ENCODE measurements around the gene SEC23A.
"Not testable (repeated sequence)": the region's sequence is repeated elsewhere in the genome, so short reads cannot be mapped to it uniquely, and the experiment has no call there.

SEC23A gene

GRCh38 chr14:39094515-39094914 is 8.5 kb downstream of the SEC23A start:
- no peak for DNase-seq

GRCh38 chr14:39091716-39092115 is 11.3 kb downstream of the SEC23A start:
- DNase-seq: no peak

DNA sequence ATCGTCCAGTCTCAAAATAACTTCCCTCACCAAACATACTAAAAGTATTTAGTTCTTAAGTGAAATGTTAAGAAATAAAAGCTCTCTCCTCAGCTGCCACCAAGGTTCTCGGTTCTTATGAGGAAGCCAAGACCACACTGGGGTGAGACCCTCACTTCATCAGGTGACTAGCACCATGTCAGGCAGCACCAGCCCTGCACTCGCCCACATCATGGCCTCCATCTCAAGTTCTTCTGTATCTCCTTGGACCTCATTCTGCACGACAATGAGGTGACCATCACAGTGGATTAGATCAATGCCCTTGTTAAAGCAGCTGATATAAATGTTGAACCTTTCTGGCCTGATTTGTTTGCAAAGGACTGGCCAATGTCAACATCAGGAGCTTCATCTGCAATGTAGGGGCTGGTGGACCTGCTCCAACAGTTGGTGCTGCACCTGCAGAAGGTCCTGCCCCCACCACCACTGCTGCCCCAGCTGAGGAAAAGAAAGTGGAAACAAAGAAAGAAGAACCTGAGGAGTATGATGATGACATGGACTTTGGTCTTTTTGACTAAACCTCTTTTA is 12.4 kb downstream of the SEC23A start:
- DNase-seq: no peak

- no peak for DNase-seq
Observed at GRCh38 chr14:39087493-39087892, 15.5 kb downstream of the SEC23A start.

GRCh38 chr14:39085933-39086332 is 17.1 kb downstream of the SEC23A start:
- DNase-seq: no peak

GRCh38 chr14:39083127-39083526 is 19.9 kb downstream of the SEC23A start:
- DNase-seq: no peak

- DNase-seq: no peak
Observed at GRCh38 chr14:39080886-39081285, 22.1 kb downstream of the SEC23A start.

DNA sequence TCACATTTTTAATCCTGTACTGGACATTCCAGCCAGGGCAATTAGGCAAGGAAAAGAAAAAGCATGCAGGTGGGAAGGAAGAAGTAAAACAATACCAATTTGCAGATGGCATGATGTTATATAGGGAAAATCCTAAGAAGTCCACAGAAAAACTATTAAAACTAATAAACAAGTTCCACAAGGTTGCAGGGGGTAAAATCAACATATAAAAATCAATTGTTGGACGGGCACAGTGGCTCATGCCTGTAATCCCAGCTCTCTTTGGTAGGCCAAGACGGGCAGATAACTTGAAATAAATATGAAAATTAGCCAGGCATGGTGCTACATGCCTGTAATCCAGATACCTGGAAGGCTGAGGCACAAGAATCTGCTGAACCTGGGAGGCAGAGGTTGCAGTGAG is 31.9 kb downstream of the SEC23A start:
- DNase-seq: no peak

GRCh38 chr14:39069923-39070322 is 33.1 kb downstream of the SEC23A start:
- DNase-seq: no peak

GRCh38 chr14:39069169-39069805 is 33.7 kb downstream of the SEC23A start:
- DNase-seq: not testable (repeated sequence)

DNA sequence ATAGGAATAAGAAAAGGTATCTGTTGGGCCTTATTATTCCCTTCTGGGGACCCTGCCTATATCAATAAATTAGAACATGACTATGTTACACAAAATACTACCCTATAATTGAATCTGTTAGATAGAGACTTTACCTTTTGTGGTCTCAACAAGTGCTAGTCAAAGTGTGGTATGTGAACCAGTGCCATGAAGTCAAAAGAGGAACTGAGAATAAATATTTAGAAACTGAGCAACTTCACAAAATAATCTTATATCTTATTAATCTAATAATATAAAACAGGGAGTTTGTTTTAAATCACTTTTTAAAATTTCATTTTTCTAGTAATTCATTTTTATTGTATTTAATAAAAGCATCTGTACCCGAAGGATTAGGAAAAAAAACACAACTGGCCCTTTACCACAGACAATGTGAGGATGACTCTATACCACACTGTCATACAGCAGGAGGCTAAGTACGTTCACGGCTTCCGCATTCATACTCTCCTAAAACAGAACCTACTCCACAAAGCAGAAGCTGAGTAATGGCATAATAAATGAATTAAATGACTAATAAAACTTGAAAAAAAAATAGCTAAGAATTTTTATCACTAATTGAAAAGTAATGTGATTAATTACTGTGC is 42.1 kb downstream of the SEC23A start:
- no peak for DNase-seq

- no peak for DNase-seq
Observed at GRCh38 chr14:39055786-39056474, 47.1 kb downstream of the SEC23A start.

GRCh38 chr14:39052869-39053454 is 50.1 kb downstream of the SEC23A start:
- peak in 1 of 56 donors; percentile 3 for DNase-seq

GRCh38 chr14:39050389-39050788 is 52.6 kb downstream of the SEC23A start:
- no peak for DNase-seq

- not testable (repeated sequence) for DNase-seq
Observed at GRCh38 chr14:39045889-39046288, 57.1 kb downstream of the SEC23A start.

GRCh38 chr14:39043352-39043943 is 59.6 kb downstream of the SEC23A start:
- DNase-seq: no peak

DNA sequence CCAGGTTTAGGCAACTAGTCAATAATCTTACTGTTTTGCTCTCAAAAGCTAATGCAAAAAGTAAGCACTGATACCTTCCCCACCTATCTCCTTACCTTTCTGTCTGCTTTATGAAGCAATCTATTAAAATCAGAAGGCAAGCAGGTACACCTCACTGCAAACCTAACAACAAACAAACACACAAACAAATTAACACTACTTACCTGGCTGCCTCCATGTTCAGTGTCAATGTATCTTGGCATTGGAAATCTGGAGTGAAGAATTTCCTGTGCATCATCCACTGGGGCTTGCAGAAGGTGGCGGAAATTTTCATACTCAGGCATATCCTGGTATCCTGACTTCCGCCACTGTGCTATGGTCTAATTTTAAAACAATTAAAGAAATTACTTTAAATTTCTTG is 62.5 kb downstream of the SEC23A start:
- DNase-seq: no peak

GRCh38 chr14:39038542-39038941 is 64.5 kb downstream of the SEC23A start:
- DNase-seq: no peak

GRCh38 chr14:39036760-39037159 is 66.3 kb downstream of the SEC23A start:
- DNase-seq: no peak

DNA sequence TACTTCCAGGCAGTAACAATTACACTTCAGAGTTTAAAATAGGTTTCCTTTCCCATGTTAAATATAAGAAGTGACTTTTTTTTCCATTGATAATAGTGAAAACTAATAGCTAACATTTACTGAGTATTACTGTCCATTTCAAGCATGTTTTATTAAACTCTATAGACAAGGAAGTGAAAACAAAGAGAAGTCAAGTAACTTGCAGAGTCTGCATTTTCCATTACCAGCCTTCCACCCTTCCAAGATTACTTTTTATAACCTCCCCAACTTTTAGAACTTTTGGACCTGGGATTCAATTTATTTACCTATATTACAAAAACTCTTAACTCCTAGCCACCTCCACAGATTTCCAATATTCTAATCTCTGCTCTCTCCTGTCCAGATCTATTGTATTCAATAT is 67.7 kb downstream of the SEC23A start:
- no peak for DNase-seq

DNA sequence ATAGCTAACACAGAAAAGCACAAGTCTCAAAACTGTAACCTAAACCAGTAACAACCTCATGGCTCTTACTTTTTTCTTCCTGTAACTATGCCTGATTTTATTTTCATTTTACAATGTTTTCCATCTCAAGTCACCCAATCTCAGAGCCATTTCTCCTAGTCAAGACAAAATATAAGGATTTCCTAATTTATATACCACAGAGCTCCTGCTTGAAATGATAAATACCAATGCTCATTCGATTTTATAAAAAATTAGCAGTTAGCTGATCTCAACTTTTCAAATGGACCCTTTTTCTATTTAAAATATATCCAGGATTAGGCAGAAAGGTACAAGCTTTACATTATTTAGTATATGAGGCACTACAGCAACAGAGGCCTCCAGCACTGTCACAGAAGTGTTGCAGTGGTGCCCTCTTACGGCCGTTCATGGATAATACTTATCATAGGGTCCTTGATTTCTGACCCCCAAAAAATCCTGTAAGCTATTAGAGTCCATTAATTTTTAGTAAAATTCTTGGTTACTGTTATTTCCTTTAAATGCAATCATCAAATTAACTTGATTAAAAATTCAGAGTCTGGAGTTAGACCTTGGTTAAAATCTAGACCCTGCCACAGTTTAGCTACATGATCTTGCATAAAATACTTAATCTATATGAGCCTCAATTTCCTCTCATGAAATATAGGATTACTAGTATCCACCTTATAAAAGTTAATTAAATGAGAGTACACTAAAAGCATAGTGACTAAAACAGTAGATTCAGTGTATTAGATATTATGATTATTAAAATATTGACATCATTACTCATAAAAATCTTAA is 68.3 kb downstream of the SEC23A start:
- DNase-seq: peak in 6 of 56 donors; percentile 1 to 26 (median 9)
